ENCODE measurements around the gene TRIM66.

- TF ChIP-seq POLR2AphosphoS5 (IDR thresholded peaks at IDR 0.05) = no peak
- no peak for TF ChIP-seq CTCF (IDR thresholded peaks at IDR 0.05)
- TF ChIP-seq POLR2A (IDR thresholded peaks at IDR 0.05) = no peak
Observed at GRCh38 chr11:8584511-8584910, 98.0 kb downstream of the TRIM66 start.
